HCEC 1CT (cell line): Measurements from ENCODE around the gene NAT10.

Experiments
- DNase-seq: peaks from one replicate; pipeline ENCODE4 v3.0.0-alpha.2; 2017

NAT10 gene

DNA sequence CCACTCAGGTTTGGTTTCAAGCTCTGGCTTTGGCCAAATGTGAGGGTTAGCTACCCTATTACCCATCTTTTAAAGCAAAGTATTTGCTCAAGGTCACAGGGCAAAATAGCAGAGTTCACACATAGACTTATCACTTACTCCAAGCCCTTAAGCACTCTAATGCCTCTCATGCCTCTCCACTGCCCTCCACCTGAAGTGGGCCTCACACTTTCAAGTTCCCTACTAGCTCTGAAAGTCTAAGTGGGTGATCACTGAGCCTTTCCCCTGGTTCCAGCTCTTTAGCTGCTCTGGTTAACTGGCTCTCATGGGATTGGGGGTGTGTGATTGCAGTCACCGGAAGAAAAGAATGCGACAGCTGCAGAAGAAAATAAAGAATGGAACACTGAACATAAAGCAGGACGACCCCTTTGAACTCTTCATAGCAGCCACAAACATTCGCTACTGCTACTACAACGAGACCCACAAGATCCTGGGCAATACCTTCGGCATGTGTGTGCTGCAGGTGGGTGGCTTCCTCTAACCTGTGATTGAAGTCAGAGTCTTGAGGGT, 6.4 kb downstream of the NAT10 start:
- DNase-seq: no peak

GRCh38 chr11:34114014-34114413, 8.6 kb downstream of the NAT10 start:
- no peak for DNase-seq

DNA sequence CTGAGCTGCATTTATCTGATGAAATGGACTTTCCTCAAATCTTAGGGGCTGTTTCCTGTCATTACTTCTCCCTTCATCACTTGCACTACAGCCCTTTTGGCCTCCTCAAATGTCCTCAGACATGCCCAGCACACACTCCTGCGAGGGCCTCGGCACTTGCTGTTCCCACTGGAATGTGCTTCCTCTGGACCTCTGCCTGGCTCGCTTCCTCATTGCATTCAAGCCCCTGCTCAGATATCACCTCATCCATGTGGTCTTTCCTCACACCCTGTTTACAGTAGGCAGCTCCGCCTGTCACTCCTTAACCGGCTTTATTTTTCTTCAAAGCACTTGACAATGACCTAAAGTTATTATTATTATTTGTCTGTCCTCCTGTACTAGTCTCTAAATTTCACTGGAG, 9.0 kb downstream of the NAT10 start:
- no peak for DNase-seq

GRCh38 chr11:34120651-34121050, 15.2 kb downstream of the NAT10 start:
- DNase-seq: no peak

DNA sequence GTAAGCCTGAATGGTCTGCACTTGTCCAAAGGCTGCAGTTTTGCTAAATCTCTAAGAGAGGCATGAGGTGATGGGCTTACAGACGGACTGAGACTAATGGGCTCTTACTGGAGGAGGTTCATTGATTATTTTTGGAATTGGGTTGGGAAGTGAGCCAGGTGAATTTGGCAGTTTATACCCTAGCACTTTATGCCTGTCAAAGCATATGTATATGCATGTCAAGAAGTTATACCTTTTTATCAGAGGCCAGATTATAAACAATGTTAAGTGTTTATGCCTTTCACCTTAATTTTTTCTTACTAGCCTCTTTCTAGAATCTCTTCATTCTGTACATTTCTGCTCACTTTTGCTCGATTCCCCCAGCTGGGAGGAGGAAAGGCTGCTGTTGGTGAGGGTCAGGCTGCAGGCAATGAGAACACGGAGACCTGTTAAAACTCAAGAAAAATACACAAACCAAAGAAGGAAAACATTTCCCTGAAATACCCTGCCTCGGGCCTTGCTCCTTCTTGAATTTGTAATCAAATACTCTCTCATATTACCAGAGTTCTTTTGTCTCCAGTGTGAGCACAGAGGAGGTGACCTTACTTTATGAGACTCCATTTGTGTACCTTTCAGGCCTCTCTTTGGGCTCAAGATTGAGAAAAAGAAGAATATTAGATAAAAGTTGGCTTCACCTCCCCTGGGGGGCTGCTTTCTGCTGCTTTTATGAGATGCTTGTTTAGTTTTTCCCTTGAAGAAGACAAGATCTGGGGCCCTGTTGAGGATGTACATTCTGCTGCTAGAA, 19.6 kb downstream of the NAT10 start:
- DNase-seq: no peak

- peak; percentile 49 for DNase-seq
Measured at GRCh38 chr11:34126959-34127848, 21.8 kb downstream of the NAT10 start.

GRCh38 chr11:34128824-34129223, 23.4 kb downstream of the NAT10 start:
- DNase-seq: no peak

GRCh38 chr11:34132261-34132965, 27.0 kb downstream of the NAT10 start:
- no peak for DNase-seq

DNA sequence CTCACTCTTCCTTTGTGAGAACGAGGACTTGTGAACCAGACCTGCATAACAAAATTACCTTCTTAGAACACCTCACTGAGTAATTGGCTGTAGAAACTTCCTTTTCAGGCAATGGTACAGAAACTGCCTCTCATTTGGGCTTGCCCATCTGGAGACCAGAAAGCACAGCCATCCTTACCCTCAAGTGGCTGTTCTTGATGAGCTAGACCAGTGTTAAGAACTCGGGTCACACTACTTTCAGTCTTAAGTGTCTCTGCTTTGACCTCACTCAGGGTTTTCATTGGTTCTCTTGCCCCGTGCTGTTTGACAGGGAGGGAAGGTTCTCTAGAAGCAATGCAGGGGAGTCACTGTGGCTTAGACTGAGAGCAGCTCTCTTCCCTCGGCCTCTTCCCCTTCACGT, 29.3 kb downstream of the NAT10 start:
- DNase-seq: no peak

- no peak for DNase-seq
Measured at GRCh38 chr11:34135439-34135838, 30.0 kb downstream of the NAT10 start.

- DNase-seq: no peak
Measured at GRCh38 chr11:34136420-34136819, 31.0 kb downstream of the NAT10 start.

DNA sequence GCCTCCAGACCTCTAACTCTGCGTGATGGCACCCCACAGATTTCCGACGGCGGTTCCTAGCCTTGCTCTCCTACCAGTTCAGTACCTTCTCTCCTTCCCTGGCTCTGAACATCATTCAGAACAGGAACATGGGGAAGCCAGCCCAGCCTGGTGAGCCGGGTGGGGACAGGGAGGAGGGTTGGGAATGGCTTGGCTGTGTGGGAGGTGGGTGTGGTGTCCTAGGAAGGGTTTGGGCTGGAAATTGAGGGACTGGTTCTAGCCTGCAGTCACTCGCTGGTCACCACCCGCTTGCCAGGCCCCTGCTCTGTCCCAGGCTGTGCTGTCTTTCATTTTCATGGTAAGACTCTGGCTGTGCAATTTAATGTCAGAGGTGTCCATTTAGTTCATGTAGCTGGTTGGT, 33.9 kb downstream of the NAT10 start:
- DNase-seq: no peak

- no peak for DNase-seq
Measured at GRCh38 chr11:34140149-34140548, 34.7 kb downstream of the NAT10 start.

DNA sequence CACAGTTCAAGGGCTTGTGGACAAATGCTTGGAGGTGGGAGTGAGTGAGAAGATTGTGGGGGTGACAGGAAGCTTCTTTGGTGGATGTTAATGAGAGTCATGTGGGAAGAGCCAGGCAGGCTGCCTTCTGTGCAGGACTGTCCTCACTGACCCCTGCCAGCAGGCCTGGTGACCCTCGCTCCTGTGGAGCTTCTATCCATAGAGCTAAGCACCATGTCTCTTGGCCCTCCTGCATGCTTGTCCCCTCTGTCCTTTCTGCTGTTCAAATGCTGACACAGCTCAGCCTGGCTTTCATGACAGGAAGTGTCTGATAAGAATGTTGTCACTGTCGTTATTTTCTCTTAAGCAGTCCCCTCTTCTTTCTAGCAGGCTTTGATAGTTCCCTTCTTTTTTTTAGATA, 37.6 kb downstream of the NAT10 start:
- DNase-seq: no peak

DNA sequence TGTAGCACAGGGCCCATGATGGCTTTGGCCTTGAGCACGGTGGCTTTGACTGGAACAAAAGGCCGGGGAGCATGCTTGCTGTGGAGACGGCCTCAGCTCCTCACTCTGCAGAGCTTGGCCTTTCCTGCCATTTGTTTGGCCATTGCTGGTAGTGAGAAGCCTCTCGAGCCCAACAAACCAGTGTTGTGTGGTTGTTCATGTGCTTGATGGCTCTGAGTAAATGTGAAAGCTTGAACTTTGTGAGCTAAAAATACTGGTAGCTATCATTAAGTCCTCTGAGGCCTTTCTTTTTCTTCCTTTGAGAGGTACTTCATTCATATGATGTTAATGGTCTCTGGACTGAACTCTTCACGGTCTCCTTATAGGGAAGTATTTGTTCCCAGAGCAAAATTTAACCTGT, 39.6 kb downstream of the NAT10 start:
- DNase-seq: no peak

GRCh38 chr11:34145847-34146381, 40.5 kb downstream of the NAT10 start:
- no peak for DNase-seq

- DNase-seq: no peak
Measured at GRCh38 chr11:34146411-34146810, 41.0 kb downstream of the NAT10 start.

GRCh38 chr11:34146866-34147265, 41.4 kb downstream of the NAT10 start:
- DNase-seq: no peak

DNA sequence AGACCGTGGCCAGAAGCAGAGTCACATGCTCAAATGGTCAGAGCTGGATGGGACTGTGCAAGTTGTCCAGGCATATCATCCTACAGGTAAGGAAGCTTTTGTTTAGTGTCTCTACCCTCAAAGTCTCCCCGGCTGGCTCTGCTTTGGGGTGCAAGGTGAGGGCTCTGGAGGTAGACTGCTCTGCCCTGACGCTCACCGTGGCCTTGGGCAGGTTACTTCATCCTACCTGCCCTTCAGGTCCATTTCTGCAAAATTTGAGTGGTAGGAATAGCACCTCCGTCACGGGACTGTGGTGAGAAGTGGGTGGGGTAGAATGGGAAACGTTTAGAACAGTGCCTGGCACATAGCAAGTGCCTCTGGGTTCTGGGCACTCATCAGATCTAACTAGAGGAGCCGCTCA, 42.2 kb downstream of the NAT10 start:
- no peak for DNase-seq

- DNase-seq: no peak
Measured at GRCh38 chr11:34148504-34149165, 43.2 kb downstream of the NAT10 start.

DNA sequence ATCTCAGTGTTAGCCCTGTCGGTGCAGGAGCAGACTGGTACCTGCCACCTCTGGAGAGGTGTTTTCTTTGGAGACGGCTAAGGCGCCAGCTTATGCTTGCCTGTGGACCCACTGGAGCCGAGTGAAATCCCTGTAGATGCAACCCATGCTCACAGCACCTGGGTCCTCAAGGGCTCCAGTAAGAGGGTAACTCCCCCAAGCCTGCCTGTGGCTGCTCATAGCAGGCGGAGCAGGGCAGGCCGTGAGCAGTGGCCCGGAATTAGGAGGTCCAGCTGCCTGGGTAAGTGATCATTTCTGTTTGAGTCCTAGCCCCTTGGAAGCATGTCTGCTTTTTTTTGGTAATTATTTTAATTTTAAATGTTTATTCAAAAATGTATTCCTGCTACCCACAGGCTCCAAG, 43.8 kb downstream of the NAT10 start:
- DNase-seq: no peak

DNA sequence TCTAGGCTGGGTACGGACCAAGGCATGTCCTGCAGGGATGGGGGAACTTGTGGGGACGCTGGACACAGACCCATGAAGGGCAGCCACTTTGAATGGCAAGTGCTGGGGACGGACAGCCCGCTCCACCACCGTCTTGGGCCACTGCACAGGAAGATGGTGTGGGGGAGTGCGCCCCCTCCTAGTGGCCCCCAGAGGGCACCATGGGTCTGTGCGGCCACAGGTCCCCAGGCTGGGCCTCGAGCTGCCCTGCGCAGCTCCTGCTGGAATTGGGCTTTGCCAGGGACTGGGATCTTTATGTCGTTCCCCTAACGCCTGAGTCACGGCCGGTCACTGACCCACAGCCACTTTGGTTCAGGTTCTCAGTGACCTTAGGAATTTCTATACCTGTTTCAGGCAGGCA, 44.4 kb downstream of the NAT10 start:
- DNase-seq: no peak
